ENCODE measurements around the gene SAT1. TPM values are rescaled to one million over a fixed set of nuclear protein-coding genes. Genes with fewer than 3 reads are reported as not detected.
"Not testable (repeated sequence)": the region's sequence is repeated elsewhere in the genome, so short reads cannot be mapped to it uniquely, and the experiment has no call there.

Gene SAT1
- 100 to 1,000 TPM; 205 to 218 TPM for total RNA-seq

DNA sequence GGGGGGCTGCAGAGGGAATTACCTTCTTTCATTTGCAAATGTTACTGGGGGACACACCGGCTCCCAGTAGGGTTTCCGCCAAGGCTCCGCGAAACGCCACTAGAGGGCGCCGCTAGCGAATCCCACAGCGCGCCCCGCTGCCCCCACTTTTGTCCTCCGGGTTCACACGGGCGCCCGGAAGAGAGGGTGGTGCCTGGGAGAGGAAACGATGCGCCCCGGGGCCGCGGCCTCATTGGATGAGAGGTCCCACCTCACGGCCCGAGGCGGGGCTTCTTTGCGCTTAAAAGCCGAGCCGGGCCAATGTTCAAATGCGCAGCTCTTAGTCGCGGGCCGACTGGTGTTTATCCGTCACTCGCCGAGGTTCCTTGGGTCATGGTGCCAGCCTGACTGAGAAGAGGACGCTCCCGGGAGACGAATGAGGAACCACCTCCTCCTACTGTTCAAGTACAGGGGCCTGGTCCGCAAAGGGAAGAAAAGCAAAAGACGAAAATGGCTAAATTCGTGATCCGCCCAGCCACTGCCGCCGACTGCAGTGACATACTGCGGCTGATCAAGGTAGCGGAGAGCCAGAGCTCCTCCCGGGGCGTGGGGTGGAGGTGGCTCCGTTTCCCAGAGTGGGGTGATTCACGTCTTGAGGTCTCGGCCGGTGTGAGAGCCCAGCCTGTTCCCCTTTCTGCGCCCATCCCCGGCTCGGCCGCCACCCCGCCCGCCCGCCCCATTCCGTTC lies at the start of gene SAT1:
SAT1 (plus strand) TSS at position 311 of the 726 bp plus-strand sequence; CDS start at position 490, 179 bp downstream.
- peak; percentile 95 for DNase-seq
- H3K9me3 Mint-ChIP-seq = no peaks in the 10 kb centered on the region
- no peaks in the 10 kb centered on the region for H3K27me3 Mint-ChIP-seq
- H3K4me3 Mint-ChIP-seq = peak within 1 kb of the TSS; percentile 90
- H3K36me3 Mint-ChIP-seq (ENCODE audit: low read depth) = peaks cover 25% of the 10 kb centered on the region
- ChIA-PET POLR2A (interaction anchor here (0.6 to 4.1 kb wide), 29 partner anchors 8 to 1810 kb away, joined by 3 to 44 read pairs (median 5); partner anchors contain the start of genes ACOT9, APOO, CXorf58 and EIF2S3), CTCF (interaction anchor here (0.6 to 5.6 kb wide), 19 partner anchors 10 to 458 kb away, joined by 3 to 80 read pairs (median 4); partner anchors contain the start of genes ACOT9, APOO, CXorf58 and EIF2S3)
- peak within 1 kb of the TSS; percentile 97 for H3K27ac Mint-ChIP-seq
- peaks cover 34% of the 10 kb centered on the region for H3K4me1 Mint-ChIP-seq

DNA sequence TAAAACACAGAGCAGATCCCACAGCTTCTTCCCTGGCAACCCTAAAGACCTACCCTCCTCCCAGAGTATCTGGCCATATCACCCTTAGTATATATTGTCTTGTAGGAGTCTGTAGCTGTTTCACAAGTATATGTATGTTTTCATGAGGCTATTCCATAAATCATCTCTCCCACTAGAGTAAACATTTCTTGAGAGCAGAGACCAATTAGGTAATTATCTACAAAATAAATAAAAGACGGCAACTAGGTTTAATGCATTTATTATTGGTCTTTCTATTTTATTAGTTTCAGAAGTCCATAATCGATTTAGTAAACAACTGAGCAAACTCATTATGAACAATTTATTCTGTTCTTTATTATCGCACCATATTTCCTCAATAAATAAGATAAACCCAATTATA lies 46.9 kb upstream of the SAT1 start:
- ChIA-PET POLR2A (interaction anchor here (2.3 kb wide), 1 partner anchor 48 kb away, joined by 13 read pairs; the partner anchor contains the start of gene SAT1), CTCF (interaction anchor here (1.4 kb wide), 1 partner anchor 47 kb away, joined by 4 read pairs; the partner anchor contains the start of gene SAT1)
- Mint-ChIP-seq H3K4me3 (no peak overlapping the region), H3K27me3 (no peaks in the 10 kb centered on the region), H3K4me1 (peaks cover 33% of the 10 kb centered on the region), H3K9me3 (no peaks in the 10 kb centered on the region), H3K27ac (no peak overlapping the region), H3K36me3 (ENCODE audit: low read depth) (peaks cover 22% of the 10 kb centered on the region)
- DNase-seq = no peak

DNA sequence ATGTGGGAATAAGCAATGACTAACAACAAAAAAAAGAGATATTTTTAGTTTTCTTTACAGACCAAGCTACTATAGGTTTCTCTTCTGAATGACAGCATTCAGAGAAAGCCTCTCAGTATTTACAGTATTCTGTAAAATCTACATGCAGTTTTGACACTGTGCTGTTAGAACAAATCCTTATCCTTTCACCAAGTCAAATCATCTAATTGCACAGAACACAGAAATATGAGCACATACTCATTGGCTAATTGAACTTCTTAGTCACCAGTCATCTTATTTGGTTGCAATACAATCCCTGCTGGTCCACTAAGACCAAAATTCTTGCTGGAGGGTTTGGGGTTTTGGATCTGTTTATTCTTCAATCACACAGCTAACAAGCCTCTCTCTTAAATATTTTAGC lies 45.6 kb upstream of the SAT1 start:
- peaks cover 38% of the 10 kb centered on the region for H3K4me1 Mint-ChIP-seq
- H3K9me3 Mint-ChIP-seq = no peaks in the 10 kb centered on the region
- DNase-seq = no peak
- no peak overlapping the region for H3K27ac Mint-ChIP-seq
- POLR2A ChIA-PET = interaction anchor here (1.0 kb wide), 1 partner anchor 45 kb away, joined by 3 read pairs; the partner anchor contains the start of gene SAT1
- no peaks in the 10 kb centered on the region for H3K27me3 Mint-ChIP-seq
- no peak overlapping the region for H3K4me3 Mint-ChIP-seq
- CTCF ChIA-PET = no interaction called here
- H3K36me3 Mint-ChIP-seq (ENCODE audit: low read depth) = peaks cover 13% of the 10 kb centered on the region

DNA sequence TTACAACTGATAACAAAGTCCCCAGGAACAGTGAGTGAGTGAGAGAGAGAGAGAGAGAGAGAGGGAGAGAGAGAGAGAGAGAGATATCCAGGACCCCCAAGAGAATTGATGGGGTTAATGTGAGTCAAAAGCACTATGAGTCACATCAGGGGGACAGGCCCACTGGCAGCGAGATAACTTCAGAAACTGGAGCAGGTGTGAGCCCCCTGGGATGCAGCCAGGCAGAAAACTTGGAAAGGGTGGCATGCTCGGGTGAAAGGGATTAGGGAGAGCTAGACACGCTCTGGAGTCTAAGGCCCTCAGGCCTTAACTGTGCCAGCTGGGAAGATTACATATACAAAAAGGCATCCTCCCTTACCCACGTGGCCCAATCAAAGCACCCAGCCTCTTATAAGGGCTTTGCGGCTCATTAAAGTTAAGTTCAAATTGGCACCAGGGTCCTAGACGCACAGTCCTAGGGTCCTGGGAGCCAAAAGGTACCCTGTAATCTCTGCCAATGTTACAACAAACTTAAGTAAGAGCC lies 40.7 kb upstream of the SAT1 start:
- ChIA-PET POLR2A (interaction anchor here (0.7 to 3.4 kb wide), 7 partner anchors 9 to 312 kb away, joined by 4 to 44 read pairs (median 5); partner anchors contain the start of genes PRDX4 and SAT1), CTCF (interaction anchor here (1.0 to 1.4 kb wide), 4 partner anchors 8 to 312 kb away, joined by 3 to 8 read pairs (median 4); partner anchors contain the start of genes EIF2S3 and SAT1)
- Mint-ChIP-seq H3K4me1 (peaks cover 41% of the 10 kb centered on the region), H3K36me3 (ENCODE audit: low read depth) (peaks cover 2% of the 10 kb centered on the region), H3K9me3 (no peaks in the 10 kb centered on the region), H3K4me3 (peak overlapping the region; percentile 84), H3K27me3 (no peaks in the 10 kb centered on the region), H3K27ac (peak overlapping the region; percentile 77)
- DNase-seq = peak; percentile 18

DNA sequence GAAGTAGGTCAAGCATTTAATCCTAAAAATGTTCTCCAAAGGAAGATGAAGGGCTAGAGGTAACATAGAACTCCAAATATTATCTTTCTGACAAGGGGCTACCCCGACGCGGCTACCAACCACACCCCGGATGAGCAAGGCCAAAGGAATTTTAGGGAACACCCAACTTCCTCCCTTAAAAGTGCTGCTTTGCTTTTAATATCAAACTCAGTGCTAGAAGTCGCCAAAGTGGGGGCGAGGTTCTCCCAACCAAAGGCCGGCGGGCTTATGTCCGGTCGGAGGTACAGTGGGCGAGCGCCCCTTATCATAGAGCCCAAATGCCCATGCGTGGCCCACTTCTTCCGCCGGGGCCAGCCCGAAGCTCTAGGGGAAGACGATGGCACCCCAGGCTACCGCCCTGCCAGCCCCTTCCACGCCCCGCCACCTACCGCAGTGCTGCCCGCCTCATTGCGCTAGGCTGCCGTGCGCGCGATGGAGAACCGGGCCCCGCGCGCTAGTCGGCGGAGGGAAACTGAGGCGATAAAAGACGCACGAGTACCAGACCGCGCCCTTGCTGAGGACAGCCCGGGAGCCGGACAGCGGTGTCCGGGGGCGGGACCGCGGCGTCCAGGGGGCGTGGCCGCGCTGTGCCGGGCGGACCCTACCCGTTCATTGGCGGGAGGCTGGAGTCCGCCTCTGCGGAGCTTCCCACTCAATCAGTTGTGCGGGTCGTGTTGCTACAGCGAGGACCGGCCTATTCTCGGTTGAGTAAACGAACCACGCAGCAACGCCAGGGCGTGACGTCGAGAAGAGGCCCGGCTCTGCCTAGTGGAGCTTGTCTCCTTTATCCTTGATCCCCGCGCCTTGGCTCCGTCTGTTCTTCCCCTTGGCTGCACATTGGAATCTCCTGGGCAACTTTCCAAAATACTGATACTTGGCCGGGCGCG lies 40.0 kb upstream of the SAT1 start, which contains the start of gene ACOT9:
ACOT9 (minus strand) TSS at position 580 of the 926 bp plus-strand sequence; CDS start at position 448, 132 bp downstream.
- H3K4me1 Mint-ChIP-seq = peaks cover 41% of the 10 kb centered on the region
- peak within 1 kb of the TSS; percentile 84 for H3K4me3 Mint-ChIP-seq
- DNase-seq = peak; percentile 80
- peaks cover 2% of the 10 kb centered on the region for H3K36me3 Mint-ChIP-seq (ENCODE audit: low read depth)
- H3K9me3 Mint-ChIP-seq = no peaks in the 10 kb centered on the region
- CTCF ChIA-PET = interaction anchor here (1.0 to 1.4 kb wide), 5 partner anchors 9 to 311 kb away, joined by 3 to 9 read pairs (median 5); partner anchors contain the start of genes EIF2S3 and SAT1
- H3K27me3 Mint-ChIP-seq = no peaks in the 10 kb centered on the region
- POLR2A ChIA-PET = interaction anchor here (0.9 to 3.4 kb wide), 10 partner anchors 9 to 311 kb away, joined by 3 to 44 read pairs (median 4); partner anchors contain the start of genes PRDX4 and SAT1
- peak within 1 kb of the TSS; percentile 79 for H3K27ac Mint-ChIP-seq

DNA sequence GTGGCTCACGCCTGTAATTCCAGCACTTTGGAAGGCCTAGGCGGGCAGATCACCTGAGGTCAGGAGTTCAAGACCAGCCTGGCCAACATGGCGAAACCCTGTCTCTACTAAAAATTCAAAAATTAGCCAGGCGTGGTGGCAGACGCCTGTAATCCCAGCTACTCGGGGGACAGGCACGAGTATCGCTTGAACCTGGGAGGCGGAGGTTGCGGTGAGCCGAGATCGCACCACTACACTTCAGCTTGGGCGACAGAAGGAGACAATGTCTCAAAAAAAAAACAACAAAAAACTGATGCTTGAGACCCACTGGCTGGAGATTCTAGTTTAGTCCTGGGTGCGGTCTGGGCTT lies 39.4 kb upstream of the SAT1 start:
- CTCF ChIA-PET = interaction anchor here (1.1 to 1.4 kb wide), 4 partner anchors 10 to 158 kb away, joined by 3 to 9 read pairs (median 6); partner anchors contain the start of gene SAT1
- Mint-ChIP-seq H3K27ac (peak overlapping the region; percentile 79), H3K4me1 (peaks cover 41% of the 10 kb centered on the region), H3K4me3 (peak overlapping the region; percentile 84)
- POLR2A ChIA-PET = interaction anchor here (0.9 to 3.4 kb wide), 10 partner anchors 10 to 311 kb away, joined by 3 to 44 read pairs (median 4); partner anchors contain the start of genes PRDX4 and SAT1
- not testable (repeated sequence) for H3K9me3 Mint-ChIP-seq; H3K36me3 Mint-ChIP-seq (ENCODE audit: low read depth); DNase-seq; H3K27me3 Mint-ChIP-seq

DNA sequence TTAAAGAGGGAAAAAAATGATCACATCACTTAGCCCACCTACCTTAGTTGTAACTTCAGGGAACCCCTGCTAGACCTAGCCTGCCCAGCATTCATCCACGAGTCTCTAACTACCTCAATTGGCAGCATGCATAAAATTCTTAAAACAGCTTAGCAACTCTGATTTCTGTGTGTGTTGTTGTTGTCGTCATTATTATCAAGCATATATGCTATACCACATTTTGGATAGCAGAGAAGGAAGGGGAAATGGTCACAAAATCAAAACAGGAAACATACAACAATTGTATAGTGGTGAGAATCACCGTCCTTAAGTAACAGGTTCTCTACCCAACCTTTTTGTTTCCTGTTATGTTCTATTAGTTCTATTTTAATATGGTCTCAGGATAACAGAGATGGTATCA lies 37.2 kb upstream of the SAT1 start:
- H3K4me1 Mint-ChIP-seq = peaks cover 32% of the 10 kb centered on the region
- peak overlapping the region; percentile 75 for H3K27ac Mint-ChIP-seq
- no peak for DNase-seq
- POLR2A ChIA-PET = interaction anchor here (0.9 to 2.3 kb wide), 2 partner anchors 36 to 161 kb away, joined by 4 to 12 read pairs; partner anchors contain the start of gene SAT1
- H3K9me3 Mint-ChIP-seq = no peaks in the 10 kb centered on the region
- H3K27me3 Mint-ChIP-seq = no peaks in the 10 kb centered on the region
- no peak overlapping the region for H3K4me3 Mint-ChIP-seq
- no peaks in the 10 kb centered on the region for H3K36me3 Mint-ChIP-seq (ENCODE audit: low read depth)
- CTCF ChIA-PET = interaction anchor here (0.7 kb wide), 1 partner anchor 156 kb away, joined by 3 read pairs; no protein-coding TSS in a partner anchor

DNA sequence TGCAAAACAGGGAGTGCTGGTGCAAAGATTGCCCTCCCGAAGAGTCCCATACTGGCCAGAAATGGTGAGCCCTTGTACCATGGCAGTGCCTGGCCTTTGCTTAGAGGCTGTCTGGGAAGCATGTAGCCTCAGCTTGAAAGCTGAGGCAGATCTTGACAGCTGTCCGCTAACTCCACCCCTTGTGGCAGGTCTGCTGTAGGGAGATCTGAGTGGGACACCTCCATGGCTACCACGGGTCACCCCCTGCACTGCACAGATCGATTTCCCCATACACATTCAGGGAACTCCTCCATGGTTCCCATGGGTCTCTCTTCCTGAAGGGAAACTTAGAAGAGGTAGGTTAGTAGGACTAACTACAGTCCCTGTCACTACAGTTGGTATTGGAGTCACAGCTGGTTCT lies 33.8 kb upstream of the SAT1 start:
- POLR2A ChIA-PET = no interaction called here
- H3K4me3 Mint-ChIP-seq = no peak overlapping the region
- no peaks in the 10 kb centered on the region for H3K27me3 Mint-ChIP-seq
- H3K36me3 Mint-ChIP-seq (ENCODE audit: low read depth) = no peaks in the 10 kb centered on the region
- no peak for DNase-seq
- no peak overlapping the region for H3K27ac Mint-ChIP-seq
- peaks cover 13% of the 10 kb centered on the region for H3K4me1 Mint-ChIP-seq
- CTCF ChIA-PET = no interaction called here
- no peaks in the 10 kb centered on the region for H3K9me3 Mint-ChIP-seq

DNA sequence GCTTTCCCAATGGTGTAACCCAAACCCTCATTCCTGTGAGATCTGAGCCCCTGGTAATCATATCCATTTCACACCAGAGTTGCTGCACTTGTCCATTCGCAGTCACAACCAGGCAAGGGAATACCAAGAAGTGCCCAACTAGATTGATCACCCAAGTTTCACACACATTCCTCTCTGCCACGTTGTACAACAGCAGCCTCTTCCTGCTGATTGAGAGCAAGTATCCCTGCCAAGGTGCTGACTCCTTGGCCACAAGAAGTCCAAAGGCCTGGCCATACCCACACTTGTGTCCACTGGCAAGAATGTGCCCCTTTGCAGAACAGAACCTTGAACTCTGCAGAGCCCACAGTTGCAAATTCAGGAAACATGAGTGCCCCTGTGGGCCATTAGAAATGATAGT lies 33.4 kb upstream of the SAT1 start:
- Mint-ChIP-seq H3K36me3 (ENCODE audit: low read depth) (no peaks in the 10 kb centered on the region), H3K4me1 (peaks cover 10% of the 10 kb centered on the region), H3K4me3 (no peak overlapping the region), H3K27me3 (no peaks in the 10 kb centered on the region), H3K9me3 (no peaks in the 10 kb centered on the region), H3K27ac (no peak overlapping the region)
- POLR2A ChIA-PET = no interaction called here
- CTCF ChIA-PET = no interaction called here
- no peak for DNase-seq

DNA sequence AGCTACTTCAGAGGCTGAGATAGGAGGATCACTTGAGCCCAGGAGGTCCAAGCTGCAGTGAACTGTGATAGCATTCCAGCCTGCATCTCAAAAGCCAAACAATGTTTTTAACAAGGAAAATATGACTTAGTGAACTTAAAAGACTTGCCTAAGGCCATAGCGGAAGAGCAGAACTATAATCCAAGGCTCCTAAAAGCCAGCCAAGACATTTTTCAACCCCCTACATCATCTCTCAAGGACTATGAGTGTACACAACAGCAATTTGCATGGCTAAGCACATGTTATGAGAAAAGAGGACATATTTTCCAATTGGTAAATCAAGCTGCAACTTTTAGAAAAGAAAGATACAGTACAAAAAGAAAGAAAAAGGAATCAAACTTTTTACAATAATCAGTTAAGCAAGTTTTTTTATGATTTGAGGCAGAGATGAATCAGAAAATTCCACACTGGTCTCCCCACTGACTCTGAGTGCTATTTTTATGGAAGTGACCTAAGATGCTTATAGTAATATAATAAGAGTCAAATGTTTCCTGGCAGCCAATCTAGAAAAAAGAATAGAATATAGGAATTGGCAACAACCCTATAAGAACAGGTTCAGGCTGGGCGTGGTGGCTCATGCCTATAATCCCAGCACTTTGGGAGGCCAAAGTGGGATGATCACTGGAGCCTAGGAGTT lies 30.1 kb upstream of the SAT1 start:
- no peak for DNase-seq
- Mint-ChIP-seq H3K4me1 (peaks cover 8% of the 10 kb centered on the region), H3K4me3 (no peak overlapping the region), H3K27ac (no peak overlapping the region), H3K27me3 (no peaks in the 10 kb centered on the region), H3K9me3 (no peaks in the 10 kb centered on the region), H3K36me3 (ENCODE audit: low read depth) (no peaks in the 10 kb centered on the region)
- CTCF ChIA-PET = no interaction called here
- POLR2A ChIA-PET = interaction anchor here (0.6 kb wide), 1 partner anchor 204 kb away, joined by 3 read pairs; no protein-coding TSS in a partner anchor

DNA sequence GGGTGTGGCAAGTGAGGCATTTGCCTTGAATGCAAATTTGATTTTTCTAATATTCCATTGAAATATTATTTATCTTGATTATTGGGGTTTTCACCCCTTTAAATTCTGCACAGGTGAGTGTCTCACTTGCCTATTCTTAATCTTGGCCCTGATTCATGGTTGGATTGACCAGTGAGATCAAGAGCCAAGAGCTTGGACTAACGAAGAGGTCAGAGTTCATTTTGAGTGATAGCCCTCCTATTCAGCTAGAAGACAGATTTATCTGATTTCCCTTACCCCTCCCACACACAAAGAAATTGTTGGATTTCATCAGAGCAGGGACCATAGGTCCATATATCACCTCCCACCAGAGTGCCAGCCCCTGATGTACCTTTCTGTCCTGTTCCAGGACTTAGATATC lies 28.3 kb upstream of the SAT1 start:
- no peaks in the 10 kb centered on the region for H3K9me3 Mint-ChIP-seq
- POLR2A ChIA-PET = no interaction called here
- peaks cover 8% of the 10 kb centered on the region for H3K4me1 Mint-ChIP-seq
- CTCF ChIA-PET = interaction anchor here (1.1 kb wide), 1 partner anchor 147 kb away, joined by 5 read pairs; no protein-coding TSS in a partner anchor
- H3K27me3 Mint-ChIP-seq = no peaks in the 10 kb centered on the region
- no peak overlapping the region for H3K27ac Mint-ChIP-seq
- H3K4me3 Mint-ChIP-seq = no peak overlapping the region
- no peak for DNase-seq
- no peaks in the 10 kb centered on the region for H3K36me3 Mint-ChIP-seq (ENCODE audit: low read depth)
